HG03108 (cell line): ENCODE results near the gene RGS6.

ENCODE experiments used
- ATAC-seq: cut with Tn5 transposase; IDR thresholded peaks from one replicate; pipeline ENCODE4 v1.9.1; 2021; ENCODE audit warnings: moderate library complexity; ENCODE audit not compliant: unreplicated experiment

The RGS6 gene

GRCh38 chr14:72600551-72601330, 668.5 kb downstream of the RGS6 start:
- ATAC-seq: no peak

- no peak for ATAC-seq
Measured at GRCh38 chr14:72603639-72604038, 671.4 kb downstream of the RGS6 start.

GRCh38 chr14:72604133-72604532, 671.9 kb downstream of the RGS6 start:
- ATAC-seq: no peak

- no peak for ATAC-seq
Measured at GRCh38 chr14:72605096-72605920, 673.1 kb downstream of the RGS6 start.

- no peak for ATAC-seq
Measured at GRCh38 chr14:72605921-72606220, 673.6 kb downstream of the RGS6 start.

- ATAC-seq: no peak
Measured at GRCh38 chr14:72606879-72607278, 674.6 kb downstream of the RGS6 start.

GRCh38 chr14:72607386-72608130, 675.3 kb downstream of the RGS6 start:
- no peak for ATAC-seq

- no peak for ATAC-seq
Measured at GRCh38 chr14:72608391-72609204, 676.4 kb downstream of the RGS6 start.

- no peak for ATAC-seq
Measured at GRCh38 chr14:72609205-72609916, 677.1 kb downstream of the RGS6 start.

GRCh38 chr14:72610096-72610830, 678.0 kb downstream of the RGS6 start:
- no peak for ATAC-seq

GRCh38 chr14:72610831-72611200, 678.6 kb downstream of the RGS6 start:
- no peak for ATAC-seq

GRCh38 chr14:72611506-72611905, 679.3 kb downstream of the RGS6 start:
- no peak for ATAC-seq

GRCh38 chr14:72612041-72612440, 679.8 kb downstream of the RGS6 start:
- no peak for ATAC-seq

- no peak for ATAC-seq
Measured at GRCh38 chr14:72613231-72613974, 681.2 kb downstream of the RGS6 start.

GRCh38 chr14:72613975-72614319, 681.7 kb downstream of the RGS6 start:
- no peak for ATAC-seq

- ATAC-seq: no peak
Measured at GRCh38 chr14:72614365-72614764, 682.1 kb downstream of the RGS6 start.

GRCh38 chr14:72614891-72615415, 682.7 kb downstream of the RGS6 start:
- ATAC-seq: no peak

GRCh38 chr14:72615451-72616121, 683.4 kb downstream of the RGS6 start:
- no peak for ATAC-seq
